ENCODE results near the gene PRDM16. TPM values are rescaled to one million over a fixed set of nuclear protein-coding genes. Genes with fewer than 3 reads are reported as not detected.

Gene PRDM16
- total RNA-seq, 1 donor = 19.9 TPM

DNA sequence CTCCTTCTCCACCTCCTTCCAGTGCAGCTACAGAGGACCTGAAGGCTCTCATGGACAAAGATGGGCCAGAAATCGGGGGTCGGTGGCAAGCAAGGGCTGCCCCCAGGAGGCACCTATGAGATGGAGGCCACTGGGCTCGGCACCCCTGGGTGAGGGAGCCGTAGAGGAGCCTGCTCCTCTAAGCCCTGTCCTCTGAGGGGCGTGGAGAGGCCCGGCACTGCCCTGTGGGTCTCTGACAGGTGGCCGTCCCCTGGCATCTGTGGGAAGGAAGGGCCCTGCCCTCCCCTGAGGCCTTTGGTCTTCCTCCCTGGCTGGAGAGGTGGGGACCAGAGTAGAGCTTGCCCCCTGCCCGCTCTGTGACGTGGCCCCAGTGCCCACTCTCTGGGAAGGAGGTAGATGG is 30.9 kb downstream of the PRDM16 start:
- DNase-seq (ENCODE audit: low read depth in 2 of 3, low spot score in 2 of 3) = no peak

DNA sequence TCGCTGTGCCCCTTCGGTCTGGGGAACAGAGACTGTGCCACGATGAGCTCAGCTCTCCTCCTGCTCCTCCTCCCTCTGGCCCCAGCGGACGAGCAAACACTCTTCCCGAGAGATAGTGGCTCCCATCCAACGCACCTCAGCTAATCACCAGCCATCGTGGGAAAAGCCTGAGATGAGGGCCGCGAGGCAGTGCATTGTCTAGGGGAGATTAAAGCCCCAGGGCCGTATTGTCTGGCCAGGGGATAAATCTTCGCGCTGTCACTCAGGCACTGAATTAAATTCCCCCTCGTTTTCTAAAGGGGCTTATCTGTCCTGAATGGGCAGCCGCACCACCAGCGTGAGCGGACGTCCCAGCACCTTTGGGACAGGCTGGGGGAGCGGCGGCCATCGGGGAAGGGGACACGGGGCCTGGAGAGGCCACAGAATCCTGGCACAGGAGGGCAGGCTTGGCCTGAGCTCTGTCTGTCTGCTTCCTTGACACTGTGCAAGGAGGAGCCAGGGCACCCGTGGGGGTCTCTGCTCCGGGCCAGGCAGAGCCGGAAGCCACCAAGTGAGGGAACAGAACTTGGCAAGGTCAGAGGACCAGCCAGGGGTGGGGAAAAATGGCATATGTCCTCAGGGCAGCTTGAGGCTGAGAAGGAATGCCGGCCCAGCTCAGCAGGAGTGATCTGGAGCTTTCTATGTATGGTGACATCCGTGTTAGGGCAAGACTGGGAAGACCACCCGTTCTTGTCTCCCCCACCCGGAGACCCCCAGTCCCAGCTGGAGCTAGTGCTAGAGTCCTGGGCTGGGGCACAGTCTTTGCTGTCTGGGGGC is 32.3 kb downstream of the PRDM16 start:
- DNase-seq (ENCODE audit: low read depth in 2 of 3, low spot score in 2 of 3) = no peak

DNA sequence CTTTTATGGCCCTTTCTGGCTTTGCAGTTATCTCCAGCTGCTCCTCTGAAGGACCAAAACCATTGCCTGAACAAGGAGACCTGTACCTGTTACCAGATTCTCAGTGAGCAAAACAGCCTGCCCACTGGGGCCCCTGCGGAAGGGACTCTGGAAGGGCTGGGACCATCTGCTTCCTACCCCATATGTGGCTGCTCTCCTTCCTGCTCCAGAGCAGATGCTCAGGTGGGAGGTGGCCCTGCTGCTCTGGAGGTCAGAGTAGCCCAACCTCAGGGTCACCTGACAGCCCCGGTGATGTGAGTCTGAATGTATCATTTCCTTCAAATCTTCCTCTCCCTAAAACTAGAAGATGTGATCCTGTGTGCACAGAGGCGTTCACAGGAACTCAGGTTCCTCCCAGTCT is 33.6 kb downstream of the PRDM16 start:
- peak in 2 of 3 donors; percentile 24 to 59 for DNase-seq (ENCODE audit: low read depth in 2 of 3, low spot score in 2 of 3)

DNA sequence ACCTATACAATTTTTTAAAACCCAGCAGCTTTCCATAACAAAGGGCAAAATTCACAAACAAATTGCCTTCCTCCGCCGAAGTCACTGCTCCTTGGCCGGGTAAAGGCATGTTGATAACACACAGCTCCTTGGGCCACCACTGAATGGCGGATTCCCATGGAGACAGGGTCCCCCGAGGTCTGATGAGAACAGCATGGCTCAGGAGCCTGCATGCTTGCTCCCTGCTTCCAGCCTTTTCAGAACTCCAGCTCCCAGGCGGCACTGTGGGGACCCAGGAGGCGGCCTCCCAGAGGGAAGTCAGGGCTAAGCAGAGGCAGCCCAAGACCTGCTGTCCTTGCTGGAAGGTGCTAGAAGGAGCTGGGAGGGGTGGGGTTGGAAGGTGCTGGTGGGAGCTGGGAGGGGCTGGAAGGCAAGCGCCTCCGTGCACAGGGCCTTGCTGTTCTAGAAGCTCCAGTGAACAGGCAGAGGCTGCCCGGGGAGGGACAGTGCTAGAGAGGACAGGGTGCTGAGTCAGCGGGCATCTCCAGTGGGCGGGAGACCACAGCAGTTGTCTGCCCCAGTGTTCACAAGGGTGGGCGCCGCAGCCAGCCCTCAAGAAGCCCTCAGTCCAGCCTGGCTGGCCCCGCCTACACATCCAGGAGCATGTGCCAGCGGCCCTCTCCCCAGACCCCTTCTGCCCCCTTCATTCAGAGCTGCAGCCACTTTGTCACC is 35.1 kb downstream of the PRDM16 start:
- no peak for DNase-seq (ENCODE audit: low read depth in 2 of 3, low spot score in 2 of 3)

DNA sequence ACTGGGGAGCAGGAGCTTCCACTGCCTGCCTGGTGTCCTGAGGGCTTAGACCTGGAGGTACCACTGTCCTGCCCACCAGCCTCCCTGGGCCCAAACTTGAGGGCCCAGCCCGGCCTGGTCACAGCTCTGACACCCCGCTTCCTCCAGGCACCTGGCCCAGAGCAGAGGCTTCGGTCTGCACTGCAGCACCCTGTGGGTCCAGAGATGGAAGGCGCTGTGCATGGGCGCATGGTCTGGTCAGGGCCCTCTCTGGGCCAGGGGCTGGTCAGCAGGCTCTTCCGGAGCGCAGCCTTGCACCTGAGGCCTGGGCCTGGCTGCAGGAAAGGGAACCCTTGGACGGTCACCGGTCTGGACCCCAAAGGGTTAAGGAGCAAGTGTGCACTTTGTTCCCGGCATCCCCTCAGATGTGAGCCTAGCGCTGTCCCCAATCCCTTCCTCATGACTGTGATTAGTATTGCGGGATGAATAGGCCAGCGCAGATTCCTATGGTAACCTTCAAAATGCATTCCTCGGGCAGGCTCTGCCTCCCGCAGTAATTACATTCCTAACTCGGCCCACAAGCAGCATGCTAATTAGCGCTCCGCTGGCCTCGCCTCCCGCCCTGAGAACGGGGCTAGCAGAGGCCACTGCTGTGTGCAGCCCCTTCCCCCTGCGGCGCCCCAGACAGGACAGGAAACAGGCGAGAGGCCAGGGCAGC is 36.3 kb downstream of the PRDM16 start:
- no peak for DNase-seq (ENCODE audit: low read depth in 2 of 3, low spot score in 2 of 3)

DNA sequence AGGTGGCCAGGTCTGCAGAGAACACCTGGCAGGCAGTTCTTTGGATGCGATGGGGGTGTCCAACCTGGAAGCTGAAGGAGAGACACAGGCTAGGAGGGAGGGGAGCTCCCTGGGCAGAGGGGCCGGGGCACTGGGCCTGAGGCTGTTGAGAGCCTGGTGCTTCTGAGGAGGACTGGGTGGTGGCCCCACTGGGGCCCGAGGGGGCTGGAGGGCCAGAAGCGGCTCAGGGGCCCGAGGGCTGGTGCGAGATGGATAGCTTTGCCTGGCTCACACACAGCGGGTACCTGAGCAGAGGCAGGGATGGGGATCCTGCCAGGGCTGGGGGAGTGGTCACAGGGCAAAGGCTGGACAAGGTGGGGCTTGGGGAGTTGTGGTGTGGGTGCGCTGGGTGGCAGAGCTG is 37.2 kb downstream of the PRDM16 start:
- DNase-seq (ENCODE audit: low read depth in 2 of 3, low spot score in 2 of 3) = no peak

DNA sequence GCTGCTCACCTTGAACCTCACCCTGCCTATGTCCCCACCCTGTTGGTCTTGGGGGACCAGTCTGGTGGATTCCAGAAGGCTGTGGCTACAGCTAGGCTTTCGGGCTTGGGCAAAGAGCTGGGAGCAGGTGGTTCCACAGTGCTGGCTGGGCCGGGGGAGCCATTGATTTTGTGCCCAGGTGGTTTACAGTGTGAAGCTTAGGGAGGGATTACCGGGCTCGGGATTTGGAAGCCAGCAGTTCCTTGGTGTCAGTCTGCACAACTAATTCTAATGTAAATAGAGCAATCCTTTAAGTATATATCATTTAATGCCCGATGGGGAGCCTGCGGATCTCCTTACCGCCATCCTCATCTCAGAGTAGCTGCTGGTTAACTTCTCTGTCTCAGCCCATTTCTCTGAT is 38.2 kb downstream of the PRDM16 start:
- no peak for DNase-seq (ENCODE audit: low read depth in 2 of 3, low spot score in 2 of 3)

DNA sequence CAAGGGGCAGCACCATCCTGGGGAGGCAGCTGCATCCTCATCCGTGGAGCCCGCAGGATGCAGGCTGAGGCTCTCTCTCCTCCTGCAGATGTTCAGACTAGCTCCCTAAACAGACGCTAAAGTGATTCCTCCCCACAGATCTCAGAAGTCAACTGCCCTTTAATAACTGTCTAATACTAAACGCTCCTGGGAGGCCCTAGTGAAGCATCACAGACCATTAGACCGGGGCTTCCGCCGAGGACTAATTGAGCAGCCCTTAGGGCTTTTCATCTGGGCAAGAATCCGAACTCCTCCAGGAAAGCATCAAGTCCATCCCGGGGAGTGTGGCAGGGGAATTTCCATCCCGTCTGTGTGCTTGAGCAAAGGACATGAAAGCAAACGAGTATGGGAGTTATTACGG is 40.4 kb downstream of the PRDM16 start:
- no peak for DNase-seq (ENCODE audit: low read depth in 2 of 3, low spot score in 2 of 3)

DNA sequence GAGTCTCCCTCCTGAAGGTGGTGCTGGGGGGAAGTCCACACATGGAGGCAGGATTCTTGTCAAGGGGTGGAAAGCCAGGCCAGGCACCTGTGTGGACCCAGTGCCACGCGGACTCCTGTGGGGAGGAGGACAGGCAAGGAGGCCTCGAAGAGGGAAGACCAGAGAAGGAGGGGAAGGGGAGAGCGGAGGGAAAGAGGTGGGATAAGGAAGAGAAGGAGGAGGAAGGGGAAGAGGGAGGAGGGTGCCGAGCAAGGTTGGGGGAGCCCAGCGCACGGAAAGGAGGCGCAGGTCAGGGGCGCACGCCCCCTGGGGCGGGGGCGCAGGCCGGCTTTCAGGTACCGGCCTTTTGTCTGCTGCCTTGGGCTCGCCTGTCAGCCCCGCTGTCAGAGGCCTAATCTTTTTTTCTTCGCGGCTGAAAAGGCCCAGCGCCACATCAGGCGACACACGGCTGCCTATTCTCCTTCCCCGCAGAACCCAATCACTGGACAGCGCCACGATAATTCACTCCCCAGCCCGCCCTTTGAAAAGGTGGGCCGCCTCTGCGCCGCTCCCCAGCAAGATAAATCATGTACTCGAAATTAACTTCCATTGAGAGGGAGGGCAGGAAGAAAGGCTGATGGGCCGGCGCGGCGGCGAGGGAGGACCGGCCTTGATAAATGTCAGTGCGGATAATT is 42.5 kb downstream of the PRDM16 start:
- no peak for DNase-seq (ENCODE audit: low read depth in 2 of 3, low spot score in 2 of 3)

DNA sequence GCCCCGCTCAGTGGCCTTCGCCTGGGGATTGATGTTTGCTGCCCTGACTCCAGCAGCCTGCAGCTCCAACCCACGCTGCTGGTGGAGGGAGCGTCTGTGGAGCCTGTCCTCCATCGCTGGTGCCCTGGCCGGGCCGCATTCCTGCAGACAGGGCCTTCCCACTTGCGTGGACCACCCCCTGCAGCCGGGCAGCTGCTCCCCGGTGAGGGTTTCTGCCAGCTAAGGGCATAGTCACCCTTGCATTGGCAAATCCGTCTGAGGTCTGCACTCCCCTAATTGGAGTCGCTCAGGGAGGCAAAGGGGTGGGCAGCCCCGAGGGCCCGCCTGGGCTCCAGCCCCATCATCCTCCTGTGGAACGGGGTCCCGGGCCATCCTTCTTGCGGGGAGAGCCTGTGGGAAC is 43.5 kb downstream of the PRDM16 start:
- no peak for DNase-seq (ENCODE audit: low read depth in 2 of 3, low spot score in 2 of 3)

DNA sequence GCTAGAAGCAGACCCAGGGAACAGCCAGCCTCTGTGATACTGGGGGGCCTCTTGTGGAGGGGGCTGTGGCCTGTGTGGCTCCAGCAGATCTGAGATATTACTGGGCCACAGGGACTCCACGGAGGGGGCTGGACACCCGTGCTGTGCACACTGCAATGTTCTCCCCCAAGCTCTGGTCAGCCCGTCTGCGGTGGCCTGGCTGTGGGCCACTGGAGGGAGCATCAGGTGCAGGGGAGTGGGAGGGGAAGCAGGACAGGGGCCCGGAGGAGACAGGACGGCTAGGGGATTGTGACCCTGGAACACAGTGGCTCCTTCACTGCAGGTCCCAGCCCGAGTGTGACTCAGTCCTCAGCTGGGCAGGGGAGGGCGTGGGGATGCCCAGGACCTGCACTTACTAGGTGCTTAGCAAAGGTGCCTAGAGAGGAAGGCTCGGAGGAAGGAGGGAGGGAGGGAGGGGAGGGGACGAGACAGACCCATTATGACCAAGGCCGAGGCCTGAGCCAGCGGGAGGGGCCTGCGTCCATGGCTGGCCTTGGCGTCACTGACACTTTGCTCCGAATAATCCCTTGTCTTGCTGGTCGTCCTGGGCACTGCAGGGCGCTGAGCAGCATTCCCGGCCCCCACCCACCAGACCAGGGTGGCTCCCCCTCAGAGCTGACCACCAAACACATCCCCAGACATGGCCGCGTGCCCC is 44.2 kb downstream of the PRDM16 start:
- no peak for DNase-seq (ENCODE audit: low read depth in 2 of 3, low spot score in 2 of 3)

DNA sequence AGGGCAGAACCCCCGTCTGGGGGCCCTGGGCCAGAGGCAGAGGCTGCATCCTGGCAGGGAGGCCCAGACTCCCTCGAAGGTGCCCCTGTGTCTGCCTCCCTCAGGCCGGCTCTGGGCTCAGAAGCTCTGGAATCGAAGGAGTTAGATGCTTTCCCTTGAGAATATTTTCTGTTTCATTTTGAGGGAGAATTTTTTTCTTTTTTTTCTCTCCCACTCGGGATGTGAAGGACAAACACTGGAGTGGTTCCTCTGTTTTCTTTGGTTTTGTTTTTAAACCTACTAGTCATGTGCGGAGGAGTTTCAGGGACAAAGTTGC is 44.7 kb downstream of the PRDM16 start:
- DNase-seq (ENCODE audit: low read depth in 2 of 3, low spot score in 2 of 3) = no peak

DNA sequence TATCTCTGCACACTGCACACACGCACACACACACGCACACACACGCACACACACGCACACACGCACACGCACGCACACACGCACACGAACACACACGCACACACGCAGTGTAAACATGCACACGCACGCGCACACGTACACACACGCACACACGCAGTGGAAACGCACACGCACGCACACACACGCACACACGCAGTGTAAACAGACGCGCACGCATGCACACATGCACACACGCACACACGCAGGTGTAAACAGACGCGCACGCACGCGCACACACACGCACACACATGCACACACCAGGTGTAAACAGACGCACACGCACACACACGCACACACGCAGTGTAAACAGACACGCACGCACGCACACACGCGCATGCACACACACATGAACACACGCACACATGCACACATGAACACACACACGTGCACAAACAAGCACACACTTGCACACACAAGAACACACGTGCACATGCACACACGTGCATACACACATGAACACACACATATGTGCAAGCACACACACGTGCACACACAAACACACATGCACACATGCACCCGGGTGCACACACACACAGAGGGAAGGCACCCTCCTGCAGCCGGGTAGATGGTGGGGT is 45.2 kb downstream of the PRDM16 start:
- DNase-seq (ENCODE audit: low read depth in 2 of 3, low spot score in 2 of 3) = no peak

DNA sequence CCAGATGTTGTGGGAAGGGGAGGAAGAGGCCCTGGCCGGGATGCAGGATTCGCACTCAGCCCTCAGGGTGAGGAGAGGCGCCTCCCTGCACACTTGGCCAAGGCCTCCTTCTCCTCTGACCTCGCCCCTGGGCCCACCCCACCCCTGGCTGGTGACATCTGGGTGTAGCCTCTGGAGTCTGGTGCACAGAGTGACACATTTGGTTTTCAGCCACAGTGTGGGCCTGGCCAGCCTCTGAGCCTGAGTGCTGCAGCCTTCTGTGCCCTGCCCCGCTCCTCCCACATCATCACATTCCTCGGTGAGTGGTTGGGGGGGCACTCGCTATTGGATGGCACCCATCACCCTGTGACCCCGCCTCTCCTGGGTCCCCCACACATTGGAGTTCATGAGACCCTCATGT is 45.8 kb downstream of the PRDM16 start:
- DNase-seq (ENCODE audit: low read depth in 2 of 3, low spot score in 2 of 3) = no peak

DNA sequence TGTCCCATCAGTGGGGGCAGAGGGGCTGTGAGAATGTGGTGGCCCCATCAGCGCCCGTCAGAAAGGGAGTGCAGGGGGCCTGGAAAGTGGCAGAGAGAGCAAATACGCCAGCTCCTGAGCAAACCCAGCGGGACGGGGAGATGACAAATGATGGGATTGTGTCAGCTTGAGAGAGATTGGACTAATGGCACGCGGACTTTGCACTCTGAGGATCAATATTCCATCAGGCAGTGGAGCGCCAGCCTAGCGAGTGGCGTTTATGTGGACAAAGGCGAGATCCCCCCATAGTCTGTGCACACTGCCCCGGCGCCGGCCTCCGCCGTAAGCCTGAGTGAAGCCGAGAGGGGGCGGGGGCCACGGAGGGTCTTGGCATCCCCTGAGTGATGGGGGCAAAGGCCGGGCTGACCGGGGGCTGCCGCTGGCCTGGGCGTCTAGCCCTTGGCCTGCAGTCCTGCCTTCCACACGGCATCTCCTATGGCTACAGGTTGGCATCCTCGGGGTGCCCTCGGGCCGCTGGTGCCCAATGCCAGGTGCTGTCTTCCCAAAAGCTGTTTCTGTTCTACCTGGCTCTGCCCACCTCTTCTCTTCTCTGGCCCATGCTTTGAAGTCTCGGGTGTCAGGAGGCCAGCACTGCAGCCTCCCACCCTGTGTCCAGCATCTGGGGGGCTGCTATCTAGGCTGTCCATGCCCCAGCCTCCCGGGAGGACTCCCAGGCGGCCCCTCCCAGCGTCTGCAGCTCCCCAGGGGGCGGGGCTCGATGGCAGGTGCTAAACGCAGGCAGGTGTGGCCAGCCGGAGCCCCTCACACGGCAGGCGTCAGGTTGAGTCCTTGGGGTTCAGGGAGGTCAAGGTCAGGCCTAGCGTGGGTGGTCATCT is 46.5 kb downstream of the PRDM16 start:
- no peak for DNase-seq (ENCODE audit: low read depth in 2 of 3, low spot score in 2 of 3)

DNA sequence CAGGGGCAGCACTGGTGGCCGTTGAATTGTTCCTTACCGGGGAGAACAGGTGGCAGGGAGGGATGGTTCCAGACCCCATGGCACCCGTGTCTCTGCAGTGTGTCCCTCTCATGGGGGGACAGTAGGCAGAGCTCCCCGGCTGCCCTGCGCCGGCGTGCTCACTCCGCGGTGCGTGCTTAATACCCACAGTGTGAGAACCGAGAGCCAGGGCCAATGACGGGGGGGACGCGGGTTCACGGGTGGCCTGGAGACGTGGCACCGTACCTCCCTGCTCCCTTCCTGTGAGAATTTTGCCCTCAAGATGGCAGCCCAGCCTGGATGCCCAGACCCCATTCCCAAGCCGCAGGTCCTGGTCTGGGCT is 47.1 kb downstream of the PRDM16 start:
- DNase-seq (ENCODE audit: low read depth in 2 of 3, low spot score in 2 of 3) = no peak

DNA sequence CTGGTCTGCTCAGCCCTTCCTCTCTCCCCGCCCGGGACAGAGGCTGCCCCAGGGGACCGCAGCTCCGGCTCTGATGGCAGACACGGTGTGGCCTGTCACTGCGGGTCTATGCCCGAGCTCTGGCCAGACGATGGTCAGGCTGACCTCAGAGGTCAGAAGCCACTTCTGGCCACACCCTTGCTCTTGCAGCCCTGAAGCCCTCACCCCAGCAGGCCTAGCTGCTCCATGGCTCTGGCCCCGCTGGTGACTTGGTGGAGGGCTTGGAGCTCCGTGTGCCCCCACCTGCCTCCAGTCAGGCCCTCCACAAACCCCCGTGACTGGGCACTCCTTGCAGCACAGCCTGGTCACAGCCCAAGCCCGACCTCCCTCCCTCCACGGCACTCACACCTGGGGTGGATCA is 47.6 kb downstream of the PRDM16 start:
- no peak for DNase-seq (ENCODE audit: low read depth in 2 of 3, low spot score in 2 of 3)

DNA sequence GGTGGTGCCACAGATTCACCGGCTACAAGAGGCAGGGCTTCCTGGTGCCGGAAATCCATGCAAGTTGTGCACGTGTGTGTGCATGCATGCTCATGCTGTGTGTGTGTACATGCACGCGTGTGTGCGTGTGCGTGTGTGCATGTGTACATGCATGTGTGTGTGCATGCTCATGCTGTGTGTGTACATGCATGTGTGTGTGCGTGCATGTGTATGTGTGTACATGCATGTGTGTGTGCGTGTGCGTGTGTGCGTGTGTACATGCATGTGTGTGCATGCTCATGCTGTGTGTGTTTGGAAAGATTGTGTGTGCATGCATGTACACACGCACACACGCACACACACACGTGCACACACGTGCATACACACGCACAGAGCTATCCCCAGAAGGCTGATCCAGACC is 48.9 kb downstream of the PRDM16 start:
- DNase-seq (ENCODE audit: low read depth in 2 of 3, low spot score in 2 of 3) = no peak

DNA sequence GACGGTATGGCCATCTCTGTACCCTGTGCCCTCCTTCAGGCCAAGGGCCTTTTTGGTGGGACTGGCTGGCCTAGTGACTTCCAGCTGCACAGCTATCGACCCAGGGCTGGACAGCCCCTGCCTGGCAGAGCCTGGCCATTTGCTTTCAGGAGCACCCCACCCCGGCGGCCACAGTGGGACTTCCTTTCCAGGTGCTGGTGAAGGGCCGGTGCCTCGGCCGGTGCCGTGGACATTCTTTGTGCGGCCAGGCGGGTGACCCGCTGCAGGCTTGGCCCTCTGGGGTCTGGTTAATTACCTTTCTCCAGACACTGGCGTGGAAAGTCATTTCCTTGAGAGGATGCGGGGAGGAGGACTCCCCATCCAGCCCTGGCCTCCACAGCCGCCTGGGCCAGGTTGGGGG is 50.1 kb downstream of the PRDM16 start:
- no peak for DNase-seq (ENCODE audit: low read depth in 2 of 3, low spot score in 2 of 3)
